ENCODE data around the gene GALNS. TPM values are rescaled to one million over a fixed set of nuclear protein-coding genes. Genes with fewer than 3 reads are reported as not detected.

The GALNS gene
- total RNA-seq, 1 donor from 2014 or later: 62.2 TPM

- H3K9me3 ChIP-seq: no peaks in the 10 kb centered on the region
- H3K27ac ChIP-seq: peak overlapping the region; percentile 90 to 93
- peak; percentile 31 to 67 (median 48) for TF ChIP-seq CTCF (IDR thresholded peaks at IDR 0.05)
- peak; percentile 48 to 89 for DNase-seq (ENCODE audit: low spot score in 2 of 2)
- peaks cover 15 to 31% of the 10 kb centered on the region in 2 donors for H3K4me1 ChIP-seq
- no peaks in the 10 kb centered on the region for H3K27me3 ChIP-seq
- intact Hi-C loops (cut with DNase I): loop anchor here (1.0 to 2.0 kb wide), 5 partner anchors 15 to 121 kb away; partner anchors contain the start of genes CDT1, CTU2, GALNS and MVD
- no peaks in the 10 kb centered on the region for H3K36me3 ChIP-seq
- H3K4me3 ChIP-seq: peak overlapping the region; percentile 93 to 95
Observed at GRCh38 chr16:88784074-88784855, 72.5 kb downstream of the GALNS start.

GRCh38 chr16:88783391-88784073 is 73.2 kb downstream of the GALNS start:
- Histone ChIP-seq H3K4me1 (peaks cover 15 to 33% of the 10 kb centered on the region in 2 donors), H3K36me3 (no peaks in the 10 kb centered on the region), H3K27me3 (no peaks in the 10 kb centered on the region), H3K9me3 (no peaks in the 10 kb centered on the region), H3K4me3 (peak overlapping the region; percentile 93 to 95), H3K27ac (peak overlapping the region; percentile 90 to 93)
- intact Hi-C loops (cut with DNase I): loop anchor here (1.0 to 2.0 kb wide), 5 partner anchors 15 to 120 kb away; partner anchors contain the start of genes CDT1, CTU2, GALNS and MVD
- no peak for TF ChIP-seq CTCF (IDR thresholded peaks at IDR 0.05)
- no peak for DNase-seq (ENCODE audit: low spot score in 2 of 2)

GRCh38 chr16:88782454-88783390 is 74.0 kb downstream of the GALNS start:
- Histone ChIP-seq H3K36me3 (no peaks in the 10 kb centered on the region), H3K4me3 (peak overlapping the region in 1 of 2 donors; percentile 95), H3K27me3 (no peaks in the 10 kb centered on the region), H3K9me3 (no peaks in the 10 kb centered on the region), H3K4me1 (peaks cover 15 to 33% of the 10 kb centered on the region in 2 donors), H3K27ac (peak overlapping the region; percentile 90 to 93)
- intact Hi-C loops (cut with DNase I): no loop called here
- DNase-seq (ENCODE audit: low spot score in 2 of 2): peak; percentile 56 to 82
- no peak for TF ChIP-seq CTCF (IDR thresholded peaks at IDR 0.05)

GRCh38 chr16:88781140-88782077 is 75.3 kb downstream of the GALNS start:
- no peak overlapping the region for H3K4me3 ChIP-seq
- DNase-seq (ENCODE audit: low spot score in 2 of 2): no peak

More at GRCh38 chr16:88781140-88782077, 75.3 kb downstream of the GALNS start:
- intact Hi-C loops (cut with DNase I): no loop called here
- no peak for TF ChIP-seq CTCF (IDR thresholded peaks at IDR 0.05)
- H3K36me3 ChIP-seq: no peaks in the 10 kb centered on the region
- H3K27ac ChIP-seq: peak overlapping the region in 1 of 2 donors; percentile 90
- H3K9me3 ChIP-seq: no peaks in the 10 kb centered on the region
- no peaks in the 10 kb centered on the region for H3K27me3 ChIP-seq
- H3K4me1 ChIP-seq: peaks cover 15 to 33% of the 10 kb centered on the region in 2 donors

All from ascending aorta (tissue), 2 donors.